Measurements from ENCODE around the gene AUP1. TPM values are rescaled to one million over a fixed set of nuclear protein-coding genes. Genes with fewer than 3 reads are reported as not detected.

AUP1 gene
- total RNA-seq, 6 experiments from 2014 or later = 64.6 to 109 (median 80.4) TPM

DNA sequence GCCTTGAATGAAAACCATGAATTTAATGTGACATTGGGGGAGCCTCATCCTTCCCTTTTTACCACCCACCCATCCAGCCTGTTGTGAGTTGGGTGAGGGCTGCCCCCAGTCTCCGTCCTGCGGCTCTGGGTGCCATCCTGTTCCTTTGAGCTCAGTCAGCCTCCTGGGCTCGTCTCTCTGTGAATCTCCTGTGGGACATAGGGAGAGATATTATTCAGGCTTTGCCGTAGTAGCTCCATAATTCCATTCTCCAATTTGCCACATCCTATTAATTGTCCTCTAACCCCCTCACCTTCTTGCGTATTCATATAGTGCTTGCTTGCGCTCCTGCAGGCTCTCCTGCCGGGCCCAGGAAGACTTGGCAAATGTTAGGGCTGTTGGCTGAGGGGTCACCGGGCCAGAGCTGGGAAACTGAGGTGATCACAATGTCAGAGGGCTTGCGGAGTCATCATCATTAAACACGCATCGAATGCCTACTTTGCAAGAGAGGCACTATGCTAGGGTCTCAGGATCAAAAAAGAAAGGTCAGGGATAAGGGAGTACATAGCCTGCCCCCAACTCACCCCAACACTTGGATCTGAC is 2.8 kb downstream of the AUP1 start:
- ATAC-seq (no peak), DNase-seq (no peak)
- WGBS (ENCODE audit: insufficient coverage, low coverage, low lambda C conversion rate, missing lambda C conversion rate) = 93% methylated on average over 5 of the region's 11 CpGs
- H3K4me1 ChIP-seq = peaks cover 0 to 19% (median 6%) of the 10 kb centered on the region in 4 donors
- peaks cover 0 to 20% (median 9%) of the 10 kb centered on the region in 4 donors for H3K36me3 ChIP-seq
- no peak overlapping the region for H3K4me3 ChIP-seq
- H3K27ac ChIP-seq = no peak overlapping the region
- intact Hi-C loops (cut with DNase I) = loop anchor here in 1 of 2 donors (5.0 kb wide), 1 partner anchor 39 kb away; no protein-coding TSS in a partner anchor
- TF ChIP-seq CTCF (IDR thresholded peaks at IDR 0.05) (no peak), POLR2A (IDR thresholded peaks at IDR 0.05) (no peak)
- H3K9me3 ChIP-seq = no peaks in the 10 kb centered on the region
- no peaks in the 10 kb centered on the region for H3K27me3 ChIP-seq

- ATAC-seq (no peak), DNase-seq (no peak)
- H3K27ac ChIP-seq = no peak within 1 kb of the TSS
- peaks cover 0 to 16% (median 6%) of the 10 kb centered on the region in 4 donors for H3K4me1 ChIP-seq
- WGBS (ENCODE audit: insufficient coverage, low coverage, low lambda C conversion rate, missing lambda C conversion rate) = 78% methylated on average over 9 of the region's 11 CpGs
- H3K4me3 ChIP-seq = no peak within 1 kb of the TSS
- intact Hi-C loops (cut with DNase I) = loop anchor here in 1 of 2 donors (5.0 kb wide), 1 partner anchor 39 kb away; no protein-coding TSS in a partner anchor
- peaks cover 0 to 20% (median 9%) of the 10 kb centered on the region in 4 donors for H3K36me3 ChIP-seq
- H3K27me3 ChIP-seq = no peaks in the 10 kb centered on the region
- H3K9me3 ChIP-seq = no peaks in the 10 kb centered on the region
- TF ChIP-seq CTCF (IDR thresholded peaks at IDR 0.05) (no peak), POLR2A (IDR thresholded peaks at IDR 0.05) (no peak)
Measured at GRCh38 chr2:74525717-74526648, 3.5 kb downstream of the AUP1 start, which contains the start of gene DQX1. Gene DQX1 (minus strand): TSS chr2:74526231. CDS start chr2:74525729, 502 bp downstream.

GRCh38 chr2:74524955-74525716 is 4.4 kb downstream of the AUP1 start:
- no peaks in the 10 kb centered on the region for H3K27me3 ChIP-seq
- intact Hi-C loops (cut with DNase I) = loop anchor here in 1 of 2 donors (5.0 kb wide), 1 partner anchor 38 kb away; no protein-coding TSS in a partner anchor
- H3K36me3 ChIP-seq = peaks cover 0 to 20% (median 9%) of the 10 kb centered on the region in 4 donors
- no peaks in the 10 kb centered on the region for H3K9me3 ChIP-seq
- DNase-seq (no peak), ATAC-seq (no peak)
- H3K4me1 ChIP-seq = peaks cover 0 to 11% (median 4%) of the 10 kb centered on the region in 4 donors
- no peak for TF ChIP-seq CTCF (IDR thresholded peaks at IDR 0.05)
- H3K4me3 ChIP-seq = no peak overlapping the region
- WGBS (ENCODE audit: insufficient coverage, low coverage, low lambda C conversion rate, missing lambda C conversion rate) = 91% methylated on average over 3 of the region's 10 CpGs
- H3K27ac ChIP-seq = no peak overlapping the region

GRCh38 chr2:74524005-74524404 is 5.5 kb downstream of the AUP1 start:
- intact Hi-C loops (cut with DNase I) = no loop called here
- no peak for ATAC-seq
- DNase-seq = no peak
- Histone ChIP-seq H3K4me3 (no peak overlapping the region), H3K27ac (no peak overlapping the region), H3K36me3 (peaks cover 0 to 20% (median 9%) of the 10 kb centered on the region in 4 donors), H3K9me3 (no peaks in the 10 kb centered on the region), H3K4me1 (peaks cover 0 to 11% (median 4%) of the 10 kb centered on the region in 4 donors), H3K27me3 (no peaks in the 10 kb centered on the region)
- 100% methylated on average over 1 of the region's 9 CpGs for WGBS (ENCODE audit: insufficient coverage, low coverage, low lambda C conversion rate, missing lambda C conversion rate)
- TF ChIP-seq CTCF (IDR thresholded peaks at IDR 0.05) (no peak), POLR2A (IDR thresholded peaks at IDR 0.05) (no peak)
